HG03354 (cell line): ENCODE measurements around the gene SNU13.
"Not testable (repeated sequence)": the region's sequence is repeated elsewhere in the genome, so short reads cannot be mapped to it uniquely, and the experiment has no call there.

Experiments used
- ATAC-seq: cut with Tn5 transposase; IDR thresholded peaks from one replicate; pipeline ENCODE4 v1.9.1; 2021; ENCODE audit warnings: mild to moderate bottlenecking; ENCODE audit not compliant: unreplicated experiment, poor library complexity, severe bottlenecking

The SNU13 gene

GRCh38 chr22:41683052-41683451 lies 5.6 kb downstream of the SNU13 start:
- ATAC-seq, result no peak

GRCh38 chr22:41682033-41682807 lies 6.4 kb downstream of the SNU13 start:
- peak; percentile 82 for ATAC-seq

GRCh38 chr22:41681616-41682015 lies 7.1 kb downstream of the SNU13 start:
- ATAC-seq, result peak; percentile 12

- ATAC-seq, result no peak
Measured at GRCh38 chr22:41676134-41676533, 12.5 kb downstream of the SNU13 start.

- ATAC-seq, result no peak
Measured at GRCh38 chr22:41674846-41675340, 13.8 kb downstream of the SNU13 start.

GRCh38 chr22:41672780-41673509 lies 15.7 kb downstream of the SNU13 start:
- no peak for ATAC-seq

GRCh38 chr22:41672096-41672495 lies 16.6 kb downstream of the SNU13 start:
- ATAC-seq, result not testable (repeated sequence)

- no peak for ATAC-seq
Measured at GRCh38 chr22:41668971-41669911, 19.4 kb downstream of the SNU13 start.

- ATAC-seq, result no peak
Measured at GRCh38 chr22:41664951-41665350, 23.7 kb downstream of the SNU13 start.

GRCh38 chr22:41664490-41664889 lies 24.2 kb downstream of the SNU13 start:
- ATAC-seq, result no peak

- ATAC-seq, result not testable (repeated sequence)
Measured at GRCh38 chr22:41663594-41663993, 25.1 kb downstream of the SNU13 start.

GRCh38 chr22:41661713-41662112 lies 27.0 kb downstream of the SNU13 start:
- ATAC-seq, result no peak

- ATAC-seq, result no peak
Measured at GRCh38 chr22:41661088-41661487, 27.6 kb downstream of the SNU13 start.

GRCh38 chr22:41660416-41660815 lies 28.3 kb downstream of the SNU13 start:
- ATAC-seq, result no peak

GRCh38 chr22:41659941-41660340 lies 28.7 kb downstream of the SNU13 start:
- ATAC-seq, result no peak

GRCh38 chr22:41658869-41659268 lies 29.8 kb downstream of the SNU13 start:
- ATAC-seq, result no peak

- ATAC-seq, result no peak
Measured at GRCh38 chr22:41657709-41658108, 31.0 kb downstream of the SNU13 start.

GRCh38 chr22:41656556-41656955 lies 32.1 kb downstream of the SNU13 start:
- no peak for ATAC-seq

- no peak for ATAC-seq
Measured at GRCh38 chr22:41654322-41654721, 34.3 kb downstream of the SNU13 start.

GRCh38 chr22:41650821-41651220 lies 37.8 kb downstream of the SNU13 start:
- ATAC-seq, result no peak
